GM23338 (cell line): ENCODE results near the gene FAM83B. TPM values are rescaled to one million over a fixed set of nuclear protein-coding genes. Genes with fewer than 3 reads are reported as not detected.

Experiments
- ATAC-seq: fragments of 200-7000 bp; cut with Tn5 transposase; 3 replicates; pipeline ENCODE4 v1.9.1; 2020
- DNase-seq: peaks from one replicate; pipeline ENCODE4 v3.0.0-alpha.2; 2015; ENCODE audit warnings: low spot score
- H2AFZ ChIP-seq: fragments of 200-600 bp; sonication (generic); 2 replicates; pipeline ENCODE4 v1.8.0; 2016; ENCODE audit warnings: antibody characterized with exemption, mild to moderate bottlenecking, moderate library complexity
- H3F3A ChIP-seq: fragments of 200-600 bp; sonication (generic); replicated peaks from 2 replicates; pipeline ENCODE4 v1.8.0; 2017; ENCODE audit warnings: antibody characterized with exemption, mixed run types, low read depth
- H3K27ac ChIP-seq: fragments of 200-600 bp; sonication (generic); 2 replicates; pipeline ENCODE4 v1.6.1; 2016; ENCODE audit warnings: low read depth
- H3K27me3 ChIP-seq: fragments of 200-600 bp; sonication (generic); 2 replicates; pipeline ENCODE4 v1.8.0; 2016; ENCODE audit warnings: mild to moderate bottlenecking, mixed run types, moderate library complexity; ENCODE audit not compliant: insufficient read depth
- H3K36me3 ChIP-seq: fragments of 200-600 bp; sonication (generic); 2 replicates; pipeline ENCODE4 v1.8.0; 2016; ENCODE audit warnings: mild to moderate bottlenecking; ENCODE audit not compliant: insufficient read depth
- H3K4me1 ChIP-seq: fragments of 200-600 bp; sonication (generic); 2 replicates; pipeline ENCODE4 v1.8.0; 2016; ENCODE audit warnings: mild to moderate bottlenecking, moderate library complexity; ENCODE audit not compliant: insufficient read depth
- H3K4me2 ChIP-seq: fragments of 200-600 bp; sonication (generic); 2 replicates; pipeline ENCODE4 v1.7.1; 2017; ENCODE audit warnings: mixed run types
- H3K4me3 ChIP-seq: fragments of 200-600 bp; sonication (generic); 2 replicates; pipeline ENCODE4 v1.6.1; 2016; ENCODE audit warnings: mixed run types
- H3K79me2 ChIP-seq: fragments of 200-600 bp; sonication (generic); replicated peaks from 2 replicates; pipeline ENCODE4 v1.8.0; 2017; ENCODE audit warnings: mild to moderate bottlenecking; ENCODE audit not compliant: insufficient read depth
- H3K9me2 ChIP-seq: fragments of 200-600 bp; sonication (generic); 2 replicates; pipeline ENCODE4 v1.8.0; 2017; ENCODE audit not compliant: insufficient read depth
- H4K20me1 ChIP-seq: fragments of 200-600 bp; sonication (generic); replicated peaks from 2 replicates; pipeline ENCODE4 v1.8.0; 2017; ENCODE audit warnings: mild to moderate bottlenecking; ENCODE audit not compliant: insufficient read depth
- H3K27ac Mint-ChIP-seq: 2 replicates; pipeline ENCODE4 v1.8.0; 2020; ENCODE audit warnings: inconsistent platforms, mild to moderate bottlenecking, moderate library complexity, mixed read lengths
- H3K27me3 Mint-ChIP-seq: 3 replicates; pipeline ENCODE4 v1.8.0; 2022; ENCODE audit warnings: low read depth, mild to moderate bottlenecking, moderate library complexity, mixed read lengths, inconsistent platforms; ENCODE audit not compliant: insufficient read depth, poor library complexity
- H3K36me3 Mint-ChIP-seq: 3 replicates; pipeline ENCODE4 v1.8.0; 2021; ENCODE audit warnings: low read depth, mild to moderate bottlenecking, inconsistent platforms, moderate library complexity, mixed read lengths
- H3K4me1 Mint-ChIP-seq: 3 replicates; pipeline ENCODE4 v1.8.0; 2020; ENCODE audit warnings: mild to moderate bottlenecking, inconsistent platforms, mixed read lengths
- H3K4me3 Mint-ChIP-seq: 3 replicates; pipeline ENCODE4 v1.8.0; 2021; ENCODE audit warnings: moderate library complexity, mild to moderate bottlenecking, inconsistent platforms, mixed read lengths
- H3K9me3 Mint-ChIP-seq: 3 replicates; pipeline ENCODE4 v1.8.0; 2020; ENCODE audit warnings: moderate library complexity, mild to moderate bottlenecking, inconsistent platforms, mixed read lengths
- CREB1 ChIP-seq: fragments of 250-450 bp; sonication (Bioruptor Pico); IDR thresholded peaks from 2 replicates; pipeline ENCODE4 v1.5.0; 2020; ENCODE audit warnings: low read depth, mild to moderate bottlenecking, moderate library complexity
- EZH2 ChIP-seq: fragments of 200-600 bp; sonication (generic); IDR thresholded peaks from one replicate; pipeline ENCODE4 v1.8.0; 2017; ENCODE audit warnings: antibody characterized with exemption, mild to moderate bottlenecking, low read depth; ENCODE audit not compliant: unreplicated experiment
- EZH2phosphoT487 ChIP-seq: fragments of 200-600 bp; sonication (generic); IDR thresholded peaks from one replicate; pipeline ENCODE4 v1.8.1; 2018; ENCODE audit warnings: antibody characterized with exemption; ENCODE audit not compliant: unreplicated experiment
- JUNB ChIP-seq: IDR thresholded peaks from one replicate; pipeline ENCODE4 v1.6.1; 2016; ENCODE audit warnings: antibody characterized with exemption; ENCODE audit not compliant: unreplicated experiment
- NANOG ChIP-seq: IDR thresholded peaks from 2 replicates; pipeline ENCODE4 v1.6.1; 2016; ENCODE audit warnings: antibody characterized with exemption, borderline replicate concordance
- POLR2AphosphoS5 ChIP-seq: IDR thresholded peaks from 2 replicates; pipeline ENCODE4 v1.6.1; 2016; ENCODE audit warnings: antibody characterized with exemption, low read depth
- STAT1 ChIP-seq: IDR thresholded peaks from one replicate; pipeline ENCODE4 v1.6.1; 2016; ENCODE audit warnings: antibody characterized with exemption; ENCODE audit not compliant: unreplicated experiment
- ZNF114 ChIP-seq: fragments of 250-450 bp; sonication (Bioruptor Pico); IDR thresholded peaks from 2 replicates; pipeline ENCODE4 v1.5.0; 2020; ENCODE audit warnings: mild to moderate bottlenecking, moderate library complexity
- ZNF331 ChIP-seq: fragments of 250-450 bp; sonication (Bioruptor Pico); IDR thresholded peaks from 2 replicates; pipeline ENCODE4 v1.5.0; 2020; ENCODE audit warnings: low read depth, mild to moderate bottlenecking, moderate library complexity
- polyA plus RNA-seq: library from polyadenylated mRNA; unstranded; fragments of >200 nt; fragmentation: Nextera tagmentation; extraction: Ambion mirVana; gene quantifications from 2 replicates; pipeline ENCODE4 v1.2.1, GENCODE V29; 2016
- total RNA-seq: library from RNA; depleted of rRNA; stranded (reverse); fragments of >200 nt; shearing (Covaris generic); gene quantifications from 2 replicates; pipeline ENCODE4 v1.2.3, GENCODE V29; 2014
- TF ChIP-seq, protein P1 (sequence below), 2 experiments: fragments of 200-600 bp in 1 of 2; sonication (generic) in 1 of 2; conservative IDR thresholded peaks; 2 replicates each; pipeline versions ENCODE4 v1.5.1 to v1.6.1; 2016 to 2017; ENCODE audit warnings: antibody characterized with exemption in 2 of 2, low read depth in 2 of 2, mild to moderate bottlenecking in 2 of 2, moderate library complexity in 1 of 2
- TF ChIP-seq, protein P2 (sequence below): IDR thresholded peaks from 2 replicates; pipeline ENCODE4 v1.6.1; 2016; ENCODE audit warnings: antibody characterized with exemption
- TF ChIP-seq, protein P3 (sequence below): fragments of 250-450 bp; sonication (Bioruptor Pico); IDR thresholded peaks from 2 replicates; pipeline ENCODE4 v1.5.0; 2020; ENCODE audit warnings: mild to moderate bottlenecking, moderate library complexity
- TF ChIP-seq, protein P4 (sequence below): IDR thresholded peaks from one replicate; pipeline ENCODE4 v1.6.1; 2018; ENCODE audit warnings: antibody characterized with exemption; ENCODE audit not compliant: unreplicated experiment

Gene FAM83B
- total and polyA plus RNA-seq, 2 experiments from 2014 or later, result 1.4 to 7.7 TPM

DNA sequence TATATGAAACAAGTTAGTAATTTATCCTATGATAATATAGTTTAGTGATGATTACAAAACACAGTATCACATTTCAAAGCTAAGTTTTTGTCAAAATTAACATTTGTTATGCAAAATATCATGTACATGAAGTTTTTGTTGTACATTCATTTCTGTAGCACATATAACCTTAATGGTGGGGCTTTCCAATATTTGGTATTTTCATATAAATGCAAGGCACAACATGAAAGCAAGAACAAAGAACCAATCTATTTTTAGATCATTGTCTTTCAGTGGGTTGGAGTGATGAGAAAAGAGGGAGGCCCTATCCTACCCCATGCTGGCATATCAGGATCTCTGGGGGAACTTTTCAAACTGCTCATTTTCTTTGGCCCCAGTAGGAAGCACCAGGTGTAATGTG, 53.4 kb downstream of the FAM83B start:
- no peak overlapping the region for H3K4me3 Mint-ChIP-seq
- H3K36me3 Mint-ChIP-seq, result no peaks in the 10 kb centered on the region
- TF ChIP-seq EZH2phosphoT487 (no peak), EZH2 (no peak), ZNF331 (no peak), CREB1 (CRISPR knock-in tag) (no peak), ZNF114 (CRISPR knock-in tag) (no peak), POLR2AphosphoS5 (no peak), JUNB (no peak), NANOG (no peak), STAT1 (no peak)
- TF ChIP-seq, protein P1, sequence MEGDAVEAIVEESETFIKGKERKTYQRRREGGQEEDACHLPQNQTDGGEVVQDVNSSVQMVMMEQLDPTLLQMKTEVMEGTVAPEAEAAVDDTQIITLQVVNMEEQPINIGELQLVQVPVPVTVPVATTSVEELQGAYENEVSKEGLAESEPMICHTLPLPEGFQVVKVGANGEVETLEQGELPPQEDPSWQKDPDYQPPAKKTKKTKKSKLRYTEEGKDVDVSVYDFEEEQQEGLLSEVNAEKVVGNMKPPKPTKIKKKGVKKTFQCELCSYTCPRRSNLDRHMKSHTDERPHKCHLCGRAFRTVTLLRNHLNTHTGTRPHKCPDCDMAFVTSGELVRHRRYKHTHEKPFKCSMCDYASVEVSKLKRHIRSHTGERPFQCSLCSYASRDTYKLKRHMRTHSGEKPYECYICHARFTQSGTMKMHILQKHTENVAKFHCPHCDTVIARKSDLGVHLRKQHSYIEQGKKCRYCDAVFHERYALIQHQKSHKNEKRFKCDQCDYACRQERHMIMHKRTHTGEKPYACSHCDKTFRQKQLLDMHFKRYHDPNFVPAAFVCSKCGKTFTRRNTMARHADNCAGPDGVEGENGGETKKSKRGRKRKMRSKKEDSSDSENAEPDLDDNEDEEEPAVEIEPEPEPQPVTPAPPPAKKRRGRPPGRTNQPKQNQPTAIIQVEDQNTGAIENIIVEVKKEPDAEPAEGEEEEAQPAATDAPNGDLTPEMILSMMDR (conservative IDR thresholded peaks at IDR 0.05; ENCODE audit: low read depth in 2 of 2), result no peak
- TF ChIP-seq, protein P2, sequence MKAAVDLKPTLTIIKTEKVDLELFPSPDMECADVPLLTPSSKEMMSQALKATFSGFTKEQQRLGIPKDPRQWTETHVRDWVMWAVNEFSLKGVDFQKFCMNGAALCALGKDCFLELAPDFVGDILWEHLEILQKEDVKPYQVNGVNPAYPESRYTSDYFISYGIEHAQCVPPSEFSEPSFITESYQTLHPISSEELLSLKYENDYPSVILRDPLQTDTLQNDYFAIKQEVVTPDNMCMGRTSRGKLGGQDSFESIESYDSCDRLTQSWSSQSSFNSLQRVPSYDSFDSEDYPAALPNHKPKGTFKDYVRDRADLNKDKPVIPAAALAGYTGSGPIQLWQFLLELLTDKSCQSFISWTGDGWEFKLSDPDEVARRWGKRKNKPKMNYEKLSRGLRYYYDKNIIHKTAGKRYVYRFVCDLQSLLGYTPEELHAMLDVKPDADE, result no peak
- TF ChIP-seq, protein P3, sequence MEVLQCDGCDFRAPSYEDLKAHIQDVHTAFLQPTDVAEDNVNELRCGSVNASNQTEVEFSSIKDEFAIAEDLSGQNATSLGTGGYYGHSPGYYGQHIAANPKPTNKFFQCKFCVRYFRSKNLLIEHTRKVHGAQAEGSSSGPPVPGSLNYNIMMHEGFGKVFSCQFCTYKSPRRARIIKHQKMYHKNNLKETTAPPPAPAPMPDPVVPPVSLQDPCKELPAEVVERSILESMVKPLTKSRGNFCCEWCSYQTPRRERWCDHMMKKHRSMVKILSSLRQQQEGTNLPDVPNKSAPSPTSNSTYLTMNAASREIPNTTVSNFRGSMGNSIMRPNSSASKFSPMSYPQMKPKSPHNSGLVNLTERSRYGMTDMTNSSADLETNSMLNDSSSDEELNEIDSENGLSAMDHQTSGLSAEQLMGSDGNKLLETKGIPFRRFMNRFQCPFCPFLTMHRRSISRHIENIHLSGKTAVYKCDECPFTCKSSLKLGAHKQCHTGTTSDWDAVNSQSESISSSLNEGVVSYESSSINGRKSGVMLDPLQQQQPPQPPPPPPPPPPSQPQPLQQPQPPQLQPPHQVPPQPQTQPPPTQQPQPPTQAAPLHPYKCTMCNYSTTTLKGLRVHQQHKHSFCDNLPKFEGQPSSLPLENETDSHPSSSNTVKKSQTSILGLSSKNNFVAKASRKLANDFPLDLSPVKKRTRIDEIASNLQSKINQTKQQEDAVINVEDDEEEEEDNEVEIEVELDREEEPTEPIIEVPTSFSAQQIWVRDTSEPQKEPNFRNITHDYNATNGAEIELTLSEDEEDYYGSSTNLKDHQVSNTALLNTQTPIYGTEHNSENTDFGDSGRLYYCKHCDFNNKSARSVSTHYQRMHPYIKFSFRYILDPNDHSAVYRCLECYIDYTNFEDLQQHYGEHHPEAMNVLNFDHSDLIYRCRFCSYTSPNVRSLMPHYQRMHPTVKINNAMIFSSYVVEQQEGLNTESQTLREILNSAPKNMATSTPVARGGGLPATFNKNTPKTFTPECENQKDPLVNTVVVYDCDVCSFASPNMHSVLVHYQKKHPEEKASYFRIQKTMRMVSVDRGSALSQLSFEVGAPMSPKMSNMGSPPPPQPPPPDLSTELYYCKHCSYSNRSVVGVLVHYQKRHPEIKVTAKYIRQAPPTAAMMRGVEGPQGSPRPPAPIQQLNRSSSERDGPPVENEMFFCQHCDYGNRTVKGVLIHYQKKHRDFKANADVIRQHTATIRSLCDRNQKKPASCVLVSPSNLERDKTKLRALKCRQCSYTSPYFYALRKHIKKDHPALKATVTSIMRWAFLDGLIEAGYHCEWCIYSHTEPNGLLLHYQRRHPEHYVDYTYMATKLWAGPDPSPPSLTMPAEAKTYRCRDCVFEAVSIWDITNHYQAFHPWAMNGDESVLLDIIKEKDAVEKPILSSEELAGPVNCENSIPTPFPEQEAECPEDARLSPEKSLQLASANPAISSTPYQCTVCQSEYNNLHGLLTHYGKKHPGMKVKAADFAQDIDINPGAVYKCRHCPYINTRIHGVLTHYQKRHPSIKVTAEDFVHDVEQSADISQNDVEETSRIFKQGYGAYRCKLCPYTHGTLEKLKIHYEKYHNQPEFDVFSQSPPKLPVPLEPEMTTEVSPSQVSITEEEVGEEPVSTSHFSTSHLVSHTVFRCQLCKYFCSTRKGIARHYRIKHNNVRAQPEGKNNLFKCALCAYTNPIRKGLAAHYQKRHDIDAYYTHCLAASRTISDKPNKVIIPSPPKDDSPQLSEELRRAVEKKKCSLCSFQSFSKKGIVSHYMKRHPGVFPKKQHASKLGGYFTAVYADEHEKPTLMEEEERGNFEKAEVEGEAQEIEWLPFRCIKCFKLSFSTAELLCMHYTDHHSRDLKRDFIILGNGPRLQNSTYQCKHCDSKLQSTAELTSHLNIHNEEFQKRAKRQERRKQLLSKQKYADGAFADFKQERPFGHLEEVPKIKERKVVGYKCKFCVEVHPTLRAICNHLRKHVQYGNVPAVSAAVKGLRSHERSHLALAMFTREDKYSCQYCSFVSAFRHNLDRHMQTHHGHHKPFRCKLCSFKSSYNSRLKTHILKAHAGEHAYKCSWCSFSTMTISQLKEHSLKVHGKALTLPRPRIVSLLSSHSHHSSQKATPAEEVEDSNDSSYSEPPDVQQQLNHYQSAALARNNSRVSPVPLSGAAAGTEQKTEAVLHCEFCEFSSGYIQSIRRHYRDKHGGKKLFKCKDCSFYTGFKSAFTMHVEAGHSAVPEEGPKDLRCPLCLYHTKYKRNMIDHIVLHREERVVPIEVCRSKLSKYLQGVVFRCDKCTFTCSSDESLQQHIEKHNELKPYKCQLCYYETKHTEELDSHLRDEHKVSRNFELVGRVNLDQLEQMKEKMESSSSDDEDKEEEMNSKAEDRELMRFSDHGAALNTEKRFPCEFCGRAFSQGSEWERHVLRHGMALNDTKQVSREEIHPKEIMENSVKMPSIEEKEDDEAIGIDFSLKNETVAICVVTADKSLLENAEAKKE (CRISPR knock-in tag), result no peak
- TF ChIP-seq, protein P4, sequence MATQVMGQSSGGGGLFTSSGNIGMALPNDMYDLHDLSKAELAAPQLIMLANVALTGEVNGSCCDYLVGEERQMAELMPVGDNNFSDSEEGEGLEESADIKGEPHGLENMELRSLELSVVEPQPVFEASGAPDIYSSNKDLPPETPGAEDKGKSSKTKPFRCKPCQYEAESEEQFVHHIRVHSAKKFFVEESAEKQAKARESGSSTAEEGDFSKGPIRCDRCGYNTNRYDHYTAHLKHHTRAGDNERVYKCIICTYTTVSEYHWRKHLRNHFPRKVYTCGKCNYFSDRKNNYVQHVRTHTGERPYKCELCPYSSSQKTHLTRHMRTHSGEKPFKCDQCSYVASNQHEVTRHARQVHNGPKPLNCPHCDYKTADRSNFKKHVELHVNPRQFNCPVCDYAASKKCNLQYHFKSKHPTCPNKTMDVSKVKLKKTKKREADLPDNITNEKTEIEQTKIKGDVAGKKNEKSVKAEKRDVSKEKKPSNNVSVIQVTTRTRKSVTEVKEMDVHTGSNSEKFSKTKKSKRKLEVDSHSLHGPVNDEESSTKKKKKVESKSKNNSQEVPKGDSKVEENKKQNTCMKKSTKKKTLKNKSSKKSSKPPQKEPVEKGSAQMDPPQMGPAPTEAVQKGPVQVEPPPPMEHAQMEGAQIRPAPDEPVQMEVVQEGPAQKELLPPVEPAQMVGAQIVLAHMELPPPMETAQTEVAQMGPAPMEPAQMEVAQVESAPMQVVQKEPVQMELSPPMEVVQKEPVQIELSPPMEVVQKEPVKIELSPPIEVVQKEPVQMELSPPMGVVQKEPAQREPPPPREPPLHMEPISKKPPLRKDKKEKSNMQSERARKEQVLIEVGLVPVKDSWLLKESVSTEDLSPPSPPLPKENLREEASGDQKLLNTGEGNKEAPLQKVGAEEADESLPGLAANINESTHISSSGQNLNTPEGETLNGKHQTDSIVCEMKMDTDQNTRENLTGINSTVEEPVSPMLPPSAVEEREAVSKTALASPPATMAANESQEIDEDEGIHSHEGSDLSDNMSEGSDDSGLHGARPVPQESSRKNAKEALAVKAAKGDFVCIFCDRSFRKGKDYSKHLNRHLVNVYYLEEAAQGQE, result no peak
- no peaks in the 10 kb centered on the region for H3K27me3 Mint-ChIP-seq
- Histone ChIP-seq H3K27ac (no peak overlapping the region), H2AFZ (no peak overlapping the region), H3F3A (no peaks in the 10 kb centered on the region), H3K4me3 (no peak overlapping the region), H3K27me3 (no peaks in the 10 kb centered on the region), H3K9me2 (peaks cover 4% of the 10 kb centered on the region; the same call in 1 of the 2 replicates), H3K4me2 (no peak overlapping the region), H4K20me1 (no peaks in the 10 kb centered on the region), H3K4me1 (peaks cover 4% of the 10 kb centered on the region; the same call in 1 of the 2 replicates), H3K79me2 (no peaks in the 10 kb centered on the region), H3K36me3 (no peaks in the 10 kb centered on the region)
- no peaks in the 10 kb centered on the region for H3K9me3 Mint-ChIP-seq
- H3K4me1 Mint-ChIP-seq, result peaks cover 12% of the 10 kb centered on the region
- DNase-seq (peak; percentile 29), ATAC-seq (peak; percentile 72)
- H3K27ac Mint-ChIP-seq, result no peak overlapping the region
